ENCODE measurements around the gene NINL. TPM values are rescaled to one million over a fixed set of nuclear protein-coding genes. Genes with fewer than 3 reads are reported as not detected.

The NINL gene
- total and polyA plus RNA-seq, 2 of the 8 experiments (the other 6 are each of a cell fraction or from before 2014, with no cell fraction given) = 15.3 to 30.0 TPM

- no peak overlapping the region for H2BK12ac ChIP-seq (ENCODE audit: low read depth, low read length)
- CTCF ChIA-PET (ENCODE audit: partially characterized antibody) = interaction anchor here (0.8 to 1.0 kb wide), 2 partner anchors 23 to 287 kb away, joined by 3 read pairs; no protein-coding TSS in a partner anchor
- no peak overlapping the region for H3K18ac ChIP-seq (ENCODE audit: extremely low read depth, low read length)
- H3K27ac ChIP-seq (ENCODE audit: low read depth, low read length) = no peak overlapping the region; the same call in 1 of the 2 replicates
- H3K36me3 ChIP-seq (ENCODE audit: control insufficient read depth in 2 of 4, insufficient read depth in 4 of 4, low read length in 3 of 4) = peaks cover 0 to 24% (median 11%) of the 10 kb centered on the region in 4 experiments; a peak in 5 of 8 replicates
- H2AFZ ChIP-seq (ENCODE audit: low read length) = no peak overlapping the region
- FAIRE-seq (no peak), DNase-seq (ENCODE audit: low read depth in 1 of 2, low spot score in 2 of 2) (no peak)
- POLR2A ChIA-PET (ENCODE audit: partially characterized antibody) = no interaction called here
- H3K27me3 ChIP-seq (replicated peaks in 1 of 4; ENCODE audit: control insufficient read depth in 3 of 4, extremely low read depth in 1 of 4, insufficient read depth in 3 of 4, low read length in 3 of 4) = no peaks in the 10 kb centered on the region
- no peak overlapping the region for H4K91ac ChIP-seq (replicated peaks; ENCODE audit: insufficient read length, low read length)
- no peak overlapping the region for H4K8ac ChIP-seq (ENCODE audit: extremely low read depth, insufficient read depth, low read length)
- no peak overlapping the region for H3K4me3 ChIP-seq (ENCODE audit: extremely low read depth in 1 of 4, insufficient read depth in 2 of 4, low read depth in 3 of 4, low read length in 4 of 4)
- no peak overlapping the region for H3K4ac ChIP-seq (replicated peaks; ENCODE audit: insufficient read length, low read depth, low read length)
- 90% methylated on average over 15 of the region's 15 CpGs; no CpG with 5 or more reads in 1 of the 2 experiments for WGBS, 2 experiments (ENCODE audit: extremely low coverage in 1 of 2, insufficient coverage in 1 of 2, insufficient read length in 1 of 2, insufficient replicate concordance in 2 of 2, low coverage in 1 of 2, low lambda C conversion rate in 2 of 2, missing lambda C conversion rate in 1 of 2)
- no peak overlapping the region for H2AK5ac ChIP-seq (ENCODE audit: low read depth, low read length)
- H3K4me2 ChIP-seq (ENCODE audit: insufficient read depth in 1 of 2, low read depth in 2 of 2, low read length in 2 of 2) = no peak overlapping the region
- no peak overlapping the region for H4K5ac ChIP-seq (ENCODE audit: insufficient read length, low read depth, low read length)
- H3K14ac ChIP-seq (ENCODE audit: insufficient read length) = no peak overlapping the region
- H3K23me2 ChIP-seq (ENCODE audit: low read depth, low read length) = no peaks in the 10 kb centered on the region
- no peaks in the 10 kb centered on the region for H3K79me1 ChIP-seq (ENCODE audit: low read depth, low read length)
- H3K9me3 ChIP-seq (ENCODE audit: insufficient read depth in 2 of 2, low read depth in 1 of 2, low read length in 1 of 2) = no peaks in the 10 kb centered on the region
- peaks cover 0 to 3% of the 10 kb centered on the region in 2 experiments for H4K20me1 ChIP-seq (replicated peaks in 1 of 2; ENCODE audit: control insufficient read depth in 1 of 2, insufficient read depth in 2 of 2, low read length in 2 of 2)
- no peak overlapping the region for H3K9ac ChIP-seq (replicated peaks in 1 of 4; ENCODE audit: extremely low read depth in 1 of 4, low read depth in 3 of 4, low read length in 3 of 4)
- H3K4me1 ChIP-seq (replicated peaks in 1 of 4; ENCODE audit: control insufficient read depth in 3 of 4, insufficient read depth in 4 of 4, low read length in 3 of 4) = no peaks in the 10 kb centered on the region; a peak in 2 of 7 replicates
- no peak overlapping the region for H3K23ac ChIP-seq (ENCODE audit: insufficient read length)
- H2BK15ac ChIP-seq (ENCODE audit: low read length) = no peak overlapping the region
- no peaks in the 10 kb centered on the region for H3K79me2 ChIP-seq (ENCODE audit: control insufficient read depth in 1 of 2, insufficient read depth in 2 of 2, low read length in 2 of 2)
- no peak overlapping the region for H2BK5ac ChIP-seq (ENCODE audit: low read depth, low read length)
- no peak overlapping the region for H2BK20ac ChIP-seq (ENCODE audit: low read length)
- no peak overlapping the region for H2BK120ac ChIP-seq (replicated peaks; ENCODE audit: low read depth, low read length)
- no peak overlapping the region for H3K56ac ChIP-seq (replicated peaks; ENCODE audit: insufficient read length, low read depth, low read length)
- no peak for TF ChIP-seq KDM1A (IDR thresholded peaks at IDR 0.05; ENCODE audit: borderline replicate concordance, low read length)
- no peak for TF ChIP-seq RNF2 (IDR thresholded peaks at IDR 0.05; ENCODE audit: borderline replicate concordance, low read depth, low read length, missing control alignments, poor library complexity, severe bottlenecking)
- no peak for TF ChIP-seq POLR2A (IDR thresholded peaks at IDR 0.05; ENCODE audit: control extremely low read depth in 1 of 2, low read depth in 2 of 2, low read length in 2 of 2)
- no peak for TF ChIP-seq BCL11A (IDR thresholded peaks at IDR 0.05; ENCODE audit: low read depth in 2 of 2, low read length in 2 of 2)
- no peak for TF ChIP-seq TAF7 (optimal IDR thresholded peaks at IDR 0.05; ENCODE audit: borderline replicate concordance, low read depth, low read length)
- no peak for TF ChIP-seq EP300 (IDR thresholded peaks at IDR 0.05; ENCODE audit: borderline replicate concordance in 1 of 2, low read depth in 2 of 2, low read length in 2 of 2)
- no peak for TF ChIP-seq TCF12 (IDR thresholded peaks at IDR 0.05; ENCODE audit: low read depth, low read length)
- TF ChIP-seq SIX5 (IDR thresholded peaks at IDR 0.05; ENCODE audit: low read depth, low read length) = no peak
- no peak for TF ChIP-seq YY1 (IDR thresholded peaks at IDR 0.05; ENCODE audit: low read depth, low read length)
These were observed 119.8 kb downstream of the NINL start for GRCh38 chr20:25465243-25466135.
